Stimulated activated CD4-positive, alpha-beta T cell treated with anti-CD3 and anti-CD28 coated beads, Interleukin-1b, Interleukin-23, amount 100 ng/mL, for 48 hours (primary cell): ENCODE results near the gene BNIP3.

ENCODE experiments used
- DNase-seq: peaks from one replicate; pipeline ENCODE4 v3.0.0-alpha.2; 2020

BNIP3 gene

DNA sequence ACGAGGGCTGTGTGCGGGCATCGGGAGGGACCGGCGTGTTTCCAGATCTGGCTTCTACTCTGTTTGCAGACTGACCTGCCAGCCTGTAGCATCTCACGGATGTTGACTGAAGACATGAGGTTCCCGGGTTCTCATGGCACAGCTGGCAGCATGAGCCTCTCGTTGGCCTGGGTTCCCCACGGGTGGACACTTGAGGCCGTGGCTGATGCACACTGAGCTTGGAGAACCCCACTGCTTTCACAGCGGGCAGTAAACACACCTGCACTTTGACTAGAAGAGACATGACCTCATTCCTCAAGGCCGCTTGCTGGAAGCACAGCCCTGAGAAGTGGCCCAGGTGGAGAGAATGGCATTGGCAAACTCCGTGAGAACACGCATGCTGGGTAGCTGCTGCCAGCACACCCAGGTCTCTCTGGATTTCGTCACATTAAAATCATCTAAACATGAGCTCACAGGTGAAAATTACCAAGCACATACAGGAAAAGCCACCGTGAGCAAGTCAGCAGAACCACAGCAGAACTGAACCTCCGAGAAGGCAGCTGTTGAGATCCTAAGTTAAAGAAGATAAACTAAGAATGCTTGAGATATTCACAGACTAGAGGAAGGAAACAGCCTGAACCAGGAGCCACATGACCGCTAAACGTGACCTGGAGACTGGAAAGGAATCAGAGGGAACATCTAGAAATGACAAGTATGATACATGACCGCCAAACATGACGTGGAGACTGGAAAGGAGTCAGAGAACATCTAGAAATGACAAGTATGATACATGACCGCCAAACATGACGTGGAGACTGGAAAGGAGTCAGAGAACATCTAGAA, 32.5 kb downstream of the BNIP3 start:
- no peak for DNase-seq

- DNase-seq, result no peak
Observed at GRCh38 chr10:131948501-131948900, 33.2 kb downstream of the BNIP3 start.

DNA sequence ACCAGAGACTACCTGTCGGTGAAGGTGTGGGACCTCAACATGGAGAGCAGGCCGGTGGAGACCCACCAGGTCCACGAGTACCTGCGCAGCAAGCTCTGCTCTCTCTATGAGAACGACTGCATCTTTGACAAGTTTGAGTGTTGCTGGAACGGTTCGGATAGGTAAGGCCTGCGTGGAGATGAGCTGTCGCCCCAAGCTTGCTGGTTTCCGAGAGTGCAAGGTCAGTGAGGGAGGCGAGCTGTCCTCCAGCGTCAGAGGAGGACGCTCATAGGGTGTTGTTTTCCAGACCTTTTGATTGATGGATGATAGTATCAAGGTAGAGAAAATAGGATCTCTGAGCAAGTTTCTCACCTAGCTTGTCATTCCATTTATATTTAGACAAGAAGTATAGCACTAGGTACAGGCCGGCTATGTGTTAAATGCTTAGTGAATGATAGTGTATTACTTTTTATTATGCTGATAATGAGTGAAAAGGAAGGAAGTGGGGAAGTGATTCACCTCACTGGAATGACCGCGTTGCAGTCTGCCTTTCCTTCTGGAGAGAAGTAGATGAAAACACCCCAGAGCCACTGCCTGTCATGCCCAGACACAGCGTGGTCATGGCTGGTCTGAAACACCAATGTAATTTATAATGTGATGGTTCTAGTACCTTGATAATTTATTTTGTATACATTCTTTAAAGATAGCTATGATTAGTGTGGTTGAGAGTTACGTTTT, 33.9 kb downstream of the BNIP3 start:
- DNase-seq, result no peak

DNA sequence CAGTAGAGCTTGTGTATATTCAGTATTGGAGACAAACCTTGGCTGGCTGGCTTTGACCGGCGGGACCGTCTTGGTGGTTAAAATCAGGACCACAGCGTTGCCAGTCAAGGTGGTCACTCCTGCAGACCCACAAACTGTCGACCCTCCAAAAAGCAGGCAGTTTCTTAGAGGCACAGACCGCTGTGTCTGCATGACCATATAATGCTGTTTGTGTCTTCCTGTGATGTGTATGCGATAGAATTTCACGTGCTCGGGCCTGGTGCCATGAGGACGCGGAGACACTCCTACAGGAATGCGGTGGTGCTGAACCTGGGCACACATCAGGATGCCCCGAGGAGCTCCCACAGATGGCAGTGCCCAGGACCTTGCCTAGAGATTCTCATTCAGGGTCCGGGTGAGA, 34.8 kb downstream of the BNIP3 start:
- DNase-seq, result no peak

GRCh38 chr10:131946321-131946751, 35.4 kb downstream of the BNIP3 start:
- no peak for DNase-seq

DNA sequence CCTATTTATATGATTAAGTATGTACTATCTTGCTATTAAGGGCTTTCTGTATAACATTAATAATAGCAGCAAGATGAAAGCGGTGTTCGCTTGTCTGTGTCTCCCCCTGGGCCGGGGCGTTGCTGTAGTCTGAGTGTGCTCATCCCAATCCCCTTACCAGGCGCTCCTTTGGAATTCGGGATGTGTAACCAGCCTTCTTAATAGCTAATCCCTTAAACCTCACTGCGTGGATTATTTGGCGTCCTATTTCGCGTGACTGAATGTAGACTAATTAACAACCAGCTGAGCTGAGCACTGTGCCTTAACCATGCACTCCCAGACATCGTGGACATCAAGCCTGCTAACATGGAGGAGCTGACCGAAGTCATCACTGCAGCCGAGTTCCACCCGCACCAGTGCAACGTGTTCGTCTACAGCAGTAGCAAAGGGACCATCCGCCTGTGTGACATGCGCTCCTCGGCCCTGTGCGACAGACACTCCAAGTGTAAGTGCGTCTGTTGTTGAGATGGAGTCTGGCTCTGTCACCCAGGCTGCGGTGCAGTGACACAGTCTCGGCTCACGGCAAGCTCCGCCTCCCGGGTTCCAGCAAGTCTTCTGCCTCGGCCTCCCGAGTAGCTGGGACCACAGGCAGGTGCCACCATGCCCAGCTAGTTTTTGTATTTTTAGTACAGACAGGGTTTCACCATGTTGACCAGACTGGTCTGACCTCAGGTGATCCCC, 36.6 kb downstream of the BNIP3 start:
- DNase-seq, result no peak

GRCh38 chr10:131944412-131944811, 37.3 kb downstream of the BNIP3 start:
- DNase-seq, result no peak

GRCh38 chr10:131943021-131943814, 38.5 kb downstream of the BNIP3 start:
- peak; percentile 22 for DNase-seq

DNA sequence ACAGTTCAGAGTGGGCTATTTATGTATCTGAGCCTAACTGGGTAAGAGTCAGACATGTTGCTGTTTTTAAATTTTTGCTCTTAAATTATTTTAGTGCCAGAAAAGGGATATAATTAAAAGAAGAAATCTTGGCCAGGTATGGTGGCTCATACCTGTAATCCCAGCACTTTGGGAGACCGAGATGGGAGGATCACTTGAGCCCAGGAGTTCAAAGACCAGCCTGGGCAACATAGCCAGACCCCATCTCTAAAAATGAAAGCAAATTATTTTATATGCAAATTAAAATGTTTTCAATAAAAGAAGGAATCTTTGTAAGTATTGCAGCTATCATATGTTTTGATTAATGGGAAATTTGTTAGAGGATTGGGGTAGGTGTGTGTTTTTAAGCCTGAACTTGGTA, 39.3 kb downstream of the BNIP3 start:
- DNase-seq, result no peak

GRCh38 chr10:131938681-131939080, 43.0 kb downstream of the BNIP3 start:
- DNase-seq, result no peak

DNA sequence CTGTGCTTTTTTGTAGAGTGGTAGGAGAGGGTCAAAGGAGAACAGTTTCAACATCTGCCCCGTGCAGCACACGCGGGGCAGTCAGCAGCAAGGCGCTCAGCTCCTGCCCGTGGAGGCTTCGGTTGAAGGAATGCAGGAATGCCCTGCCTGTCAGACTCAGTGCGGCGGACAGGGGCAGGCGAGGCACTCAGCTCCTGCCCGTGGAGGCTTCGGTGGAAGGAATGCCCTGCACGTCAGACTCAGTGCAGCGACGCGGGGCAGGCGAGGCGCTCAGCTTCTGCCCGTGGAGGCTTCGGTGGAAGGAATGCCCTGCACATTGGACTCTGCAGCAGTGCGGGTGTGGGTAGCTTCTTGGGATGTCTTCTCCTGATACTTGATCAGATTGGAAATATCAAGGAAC, 43.9 kb downstream of the BNIP3 start:
- no peak for DNase-seq

GRCh38 chr10:131936736-131937135, 45.0 kb downstream of the BNIP3 start:
- DNase-seq, result no peak

- DNase-seq, result no peak
Observed at GRCh38 chr10:131936294-131936693, 45.4 kb downstream of the BNIP3 start.

- DNase-seq, result no peak
Observed at GRCh38 chr10:131935260-131935659, 46.5 kb downstream of the BNIP3 start.

DNA sequence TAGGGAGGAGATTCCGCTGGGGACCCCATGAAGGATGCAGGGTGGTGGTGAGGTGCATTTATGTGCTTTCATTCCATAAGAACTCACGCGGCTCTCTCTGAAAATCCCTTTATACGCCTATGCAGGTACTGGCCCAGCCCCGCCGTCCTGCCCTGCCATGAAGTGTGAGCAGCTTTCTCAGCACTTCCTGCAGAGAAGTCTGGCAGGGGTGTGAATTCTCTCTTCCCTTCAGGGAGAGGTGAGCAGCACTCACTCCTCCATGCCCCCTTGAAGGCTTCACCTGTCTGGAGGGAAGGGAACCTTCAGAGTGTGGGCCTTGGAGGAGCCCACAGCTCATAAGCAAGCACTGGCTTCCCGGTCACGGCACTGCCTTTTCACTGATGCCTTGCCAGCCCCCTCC, 47.0 kb downstream of the BNIP3 start:
- no peak for DNase-seq

DNA sequence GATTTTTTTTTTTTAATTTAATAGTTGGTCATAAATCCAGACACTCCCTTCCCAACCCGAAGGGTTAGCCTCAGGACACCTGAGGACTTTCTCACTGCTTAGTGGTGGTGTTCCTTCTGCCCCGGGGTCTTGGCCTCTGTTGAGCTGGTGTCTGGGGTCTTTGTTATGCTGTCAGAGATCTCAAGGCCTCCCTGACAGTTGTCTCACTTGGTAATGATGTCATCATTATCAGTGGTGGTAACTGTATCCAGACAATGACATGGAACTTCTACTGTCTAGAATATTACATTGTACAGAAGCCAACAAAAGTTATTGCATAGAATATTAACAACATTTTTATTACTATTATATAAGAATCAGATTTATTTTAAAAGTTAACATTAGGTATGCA, 48.0 kb downstream of the BNIP3 start:
- DNase-seq, result no peak

GRCh38 chr10:131933016-131933695, 48.6 kb downstream of the BNIP3 start:
- no peak for DNase-seq

- no peak for DNase-seq
Observed at GRCh38 chr10:131931981-131932380, 49.7 kb downstream of the BNIP3 start.

DNA sequence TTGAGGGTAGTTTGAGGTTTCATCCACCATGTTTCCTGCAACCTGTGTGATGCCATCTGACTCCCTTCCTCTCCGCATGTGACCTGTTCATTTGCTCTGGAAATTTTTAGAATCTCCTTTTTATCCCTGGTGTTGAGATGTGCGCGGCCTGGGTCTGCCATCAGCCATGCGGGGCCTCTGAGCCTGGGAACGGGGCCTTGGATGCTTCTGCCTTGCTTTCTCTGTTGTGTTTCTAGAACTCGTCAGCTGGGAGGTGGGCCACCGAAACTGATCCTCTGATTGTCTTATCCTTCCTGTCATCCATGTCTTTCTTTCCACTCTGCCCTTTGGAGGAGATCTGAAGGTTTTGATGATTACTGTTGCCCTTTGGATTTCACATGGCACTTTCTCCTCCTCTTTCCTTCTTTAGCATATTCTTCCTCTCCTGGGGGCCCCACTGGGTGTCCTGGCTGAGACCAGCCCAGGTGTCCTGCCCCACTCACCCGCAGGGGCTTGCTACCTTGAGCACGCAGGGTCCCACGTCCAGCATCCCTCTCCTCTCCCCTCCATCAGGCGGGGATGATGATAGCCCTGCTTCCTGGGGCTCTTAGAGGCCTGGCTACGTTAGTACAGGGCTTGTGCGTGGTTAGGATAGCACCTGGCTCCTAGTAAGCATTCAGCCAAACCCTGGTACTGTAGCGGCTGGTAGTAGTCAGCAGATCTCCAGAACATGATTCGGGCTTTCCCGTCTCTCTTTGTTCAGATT, 51.0 kb downstream of the BNIP3 start:
- DNase-seq, result no peak

DNA sequence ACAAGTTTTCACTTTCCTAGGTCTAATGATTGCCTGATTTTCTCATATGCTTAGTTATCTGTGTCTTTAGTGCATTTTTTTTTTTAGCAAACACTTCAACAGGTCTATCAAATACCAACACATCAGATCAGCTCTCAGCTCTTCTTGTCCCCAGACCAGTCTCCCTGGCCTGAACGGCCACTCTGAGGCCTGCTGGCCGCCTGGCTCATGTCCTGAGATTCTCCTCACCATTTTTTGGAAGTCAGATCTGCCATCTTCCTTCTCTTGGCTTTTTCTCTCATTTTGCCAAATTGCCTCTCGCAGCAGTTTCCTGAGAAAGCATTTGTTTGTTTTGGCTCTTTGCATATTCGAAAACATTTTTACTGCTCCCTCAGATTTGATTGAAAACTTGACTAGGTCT, 51.6 kb downstream of the BNIP3 start:
- DNase-seq, result no peak

DNA sequence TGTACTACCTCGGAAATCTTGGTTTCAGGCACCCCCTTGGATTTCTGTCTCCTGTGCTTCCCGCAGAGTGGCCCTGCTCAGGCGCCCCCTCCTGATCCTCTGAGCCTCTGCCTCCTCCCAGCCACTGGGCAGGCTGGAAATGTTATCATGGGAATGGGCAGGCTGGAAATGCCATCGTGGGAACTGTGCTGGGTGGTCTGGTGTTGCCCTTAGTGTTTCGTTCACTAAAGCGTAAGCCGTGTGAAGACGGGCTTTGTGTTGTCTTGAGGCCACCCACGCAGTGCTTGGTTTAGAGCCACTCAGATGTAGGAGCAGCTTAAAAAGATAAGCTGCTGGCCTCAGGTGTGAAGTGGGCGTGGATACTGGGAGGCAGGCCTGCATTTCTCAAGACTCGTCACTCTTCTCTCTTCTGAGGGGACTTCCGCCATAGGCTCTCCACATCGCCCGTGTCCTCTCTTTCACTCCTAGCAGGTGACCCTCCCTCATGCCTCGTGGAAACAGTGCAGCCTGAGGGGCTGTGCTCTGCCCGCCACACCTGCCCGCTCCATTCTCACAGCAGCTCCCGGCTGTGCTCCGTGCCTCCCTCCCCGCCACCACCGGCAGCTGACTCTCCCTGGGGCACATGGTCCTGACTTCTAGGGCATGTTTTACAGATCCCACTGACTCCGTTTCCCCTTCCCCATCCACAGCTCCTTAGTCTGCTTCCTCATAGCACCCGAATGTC, 52.4 kb downstream of the BNIP3 start:
- DNase-seq, result no peak
